K562 (cell line): ENCODE results near the gene ALDH16A1. TPM values are rescaled to one million over a fixed set of nuclear protein-coding genes. Genes with fewer than 3 reads are reported as not detected.

Experiments used
- ATAC-seq: fragments of 200-7000 bp; cut with Tn5 transposase; 3 replicates; pipeline ENCODE4 v1.9.1; 2020; ENCODE audit warnings: moderate library complexity
- BruUV-seq: library from RNA; stranded (reverse); fragments of 400-500 nt; replicated peaks from 2 replicates; lab custom pipeline; 2021; lab: Mats Ljungman, UMichigan
- CTCF ChIA-PET: fragments of 300-600 bp; formaldehyde crosslinking; extraction: SDS; loops from one replicate; lab custom pipeline; 2021; ENCODE audit warnings: low intra/inter-chr PET ratio; lab: Yijun Ruan, JAX
- POLR2A ChIA-PET: fragments of 300-600, 350-650 bp; sonication (Branson Sonifier 250); formaldehyde crosslinking; extraction: SDS; loops from one replicate; lab custom pipeline; 2021; ENCODE audit warnings: antibody characterized with exemption, inconsistent platforms; lab: Yijun Ruan, JAX
- DNase-seq, 4 experiments: peaks; one replicate each; pipeline versions ENCODE4 v3.0.0 to v3.0.0-alpha.2; 2011 to 2018; ENCODE audit warnings: low spot score in 3 of 4, mixed read lengths in 3 of 4; ENCODE audit errors: extremely low read depth in 1 of 4
- FAIRE-seq: peaks from 2 replicates; lab custom pipeline; 2011; peaks lifted over from hg19 to GRCh38; lab: Jason Lieb, UNC
- H2AFZ ChIP-seq: 2 replicates; pipeline ENCODE4 v1.6.0; 2011; ENCODE audit warnings: low read depth, low read length, control low read depth, inconsistent platforms
- H3K27ac ChIP-seq: fragments of 200-600 bp; 3 replicates; pipeline ENCODE4 v1.8.0; 2011; ENCODE audit warnings: low read depth, mild to moderate bottlenecking, control low read depth, inconsistent platforms, low read length, moderate library complexity, mixed read lengths; ENCODE audit errors: extremely low read depth
- H3K27me3 ChIP-seq, 2 experiments: fragments of 300-600 bp in 1 of 2; 2 replicates in 1 of 2; 3 replicates in 1 of 2; pipeline versions ENCODE4 v1.6.0 to v1.8.0; 2011; ENCODE audit warnings: inconsistent platforms in 2 of 2, low read length in 2 of 2, mild to moderate bottlenecking in 1 of 2, mixed read lengths in 1 of 2, moderate library complexity in 1 of 2; ENCODE audit not compliant: control insufficient read depth in 2 of 2, insufficient read depth in 2 of 2
- H3K36me3 ChIP-seq: fragments of 300-600 bp; 3 replicates; pipeline ENCODE4 v1.8.0; 2011; ENCODE audit warnings: mild to moderate bottlenecking, low read length, inconsistent platforms; ENCODE audit not compliant: control insufficient read depth, insufficient read depth
- H3K4me1 ChIP-seq, 2 experiments: fragments of 200-600 bp in 1 of 2; replicated peaks in 1 of 2; 2 replicates in 1 of 2; 3 replicates in 1 of 2; pipeline versions ENCODE4 v1.5.1 to v1.8.0; 2011; ENCODE audit warnings: inconsistent platforms in 2 of 2, low read length in 2 of 2, mild to moderate bottlenecking in 1 of 2, mixed read lengths in 1 of 2, moderate library complexity in 1 of 2; ENCODE audit not compliant: control insufficient read depth in 2 of 2, insufficient read depth in 2 of 2
- H3K4me2 ChIP-seq: 2 replicates; pipeline ENCODE4 v1.6.1; 2011; ENCODE audit warnings: low read length, control low read depth, inconsistent platforms, mixed read lengths; ENCODE audit not compliant: insufficient read depth
- H3K4me3 ChIP-seq: fragments of 200-600 bp; sonication (generic), shearing (Covaris generic); 2 replicates; pipeline ENCODE4 v1.5.1; 2016; ENCODE audit warnings: control low read depth, inconsistent platforms
- H3K79me2 ChIP-seq: fragments of 200-600 bp; 3 replicates; pipeline ENCODE4 v1.8.0; 2011; ENCODE audit warnings: low read length, inconsistent platforms; ENCODE audit not compliant: control insufficient read depth, insufficient read depth
- H3K9ac ChIP-seq, 2 experiments: 2 replicates each; pipeline versions ENCODE4 v1.6.0 to v1.6.1; 2011; ENCODE audit warnings: low read depth in 2 of 2, low read length in 2 of 2, control low read depth in 1 of 2, inconsistent platforms in 1 of 2, mild to moderate bottlenecking in 1 of 2, mixed read lengths in 1 of 2; ENCODE audit not compliant: insufficient read depth in 1 of 2
- H3K9me1 ChIP-seq: one replicate; pipeline ENCODE4 v1.6.0; 2011; ENCODE audit warnings: inconsistent platforms, mild to moderate bottlenecking, low read length, moderate library complexity; ENCODE audit not compliant: control insufficient read depth, insufficient read depth
- H3K9me3 ChIP-seq: replicated peaks from 2 replicates; pipeline ENCODE4 v1.5.1; 2011; ENCODE audit warnings: low read depth, low read length, inconsistent platforms; ENCODE audit not compliant: control insufficient read depth, insufficient read depth
- H4K20me1 ChIP-seq: replicated peaks from 2 replicates; pipeline ENCODE4 v1.6.1; 2011; ENCODE audit warnings: low read length, inconsistent platforms, mixed read lengths; ENCODE audit not compliant: control insufficient read depth, insufficient read depth
- EGR1 ChIP-seq: fragments of 450-650 bp; conservative IDR thresholded peaks from 2 replicates; pipeline ENCODE4 v1.6.1; 2017; ENCODE audit warnings: mild to moderate bottlenecking
- HNRNPL ChIP-seq: fragments of 200-400 bp; formaldehyde crosslinking; IDR thresholded peaks from 2 replicates; pipeline ENCODE4 v1.6.1; 2017; ENCODE audit warnings: low read depth, mild to moderate bottlenecking, low read length
- POLR2A ChIP-seq: fragments of 450-650 bp; conservative IDR thresholded peaks from 2 replicates; pipeline ENCODE4 v1.6.1; 2016
- POLR2AphosphoS2 ChIP-seq: IDR thresholded peaks from 2 replicates; pipeline ENCODE4 v1.6.1; 2012; ENCODE audit warnings: low read length, improper control_type of control experiment
- SMARCE1 ChIP-seq: fragments of 450-650 bp; IDR thresholded peaks from 2 replicates; pipeline ENCODE4 v1.7.1; 2016; ENCODE audit warnings: mild to moderate bottlenecking
- ZFP1 ChIP-seq: fragments of 450-650 bp; formaldehyde crosslinking; IDR thresholded peaks from 2 replicates; pipeline ENCODE4 v1.4.0; 2020; ENCODE audit warnings: mild to moderate bottlenecking, mixed read lengths
- ZNF445 ChIP-seq: fragments of 250-450 bp; sonication (Bioruptor Pico); IDR thresholded peaks from 2 replicates; pipeline ENCODE4 v1.4.0; 2020; ENCODE audit warnings: low read depth, mild to moderate bottlenecking, moderate library complexity
- ZNF511 ChIP-seq: sonication (generic); formaldehyde crosslinking; IDR thresholded peaks from 2 replicates; pipeline ENCODE4 v1.8.0; 2022; ENCODE audit warnings: mild to moderate bottlenecking, missing genetic modification reagents
- WGBS: fragments of 100-300 bp; shearing (Covaris generic); methylation state at CpG from one replicate; pipeline ENCODE4 v1.1.6; 2016; ENCODE audit warnings: low coverage, mixed read lengths; ENCODE audit not compliant: insufficient coverage; ENCODE audit errors: missing lambda C conversion rate; 5-methylcytosine and 5-hydroxymethylcytosine counted together
- in situ Hi-C: fragments of 300-500 bp; cut with MboI; formaldehyde crosslinking; loops from 4 replicates; pipeline ENCODE4 v1.15.0; 2018; ENCODE audit warnings: inconsistent platforms, mixed read lengths
- intact Hi-C: fragments of 100-400 bp; cut with micrococcal nuclease; formaldehyde crosslinking; loops from 2 replicates; pipeline ENCODE4 v1.14.2; 2022
- polyA plus RNA-seq, 8 experiments: library from polyadenylated mRNA; depleted of rRNA in 4 of 8; stranded (reverse) in 5 of 8; unstranded in 3 of 8; fragments of >200 nt; fragmentation: Nextera tagmentation in 2 of 8; fragmentation: Illumina TruSeq in 1 of 8; extraction: Ambion mirVana in 2 of 8; extraction: Trizol in 1 of 8; gene quantifications; 2 replicates each; pipeline versions ENCODE4 v1.2.1 to v1.2.3, GENCODE V29; 2011 to 2014; ENCODE audit warnings: inconsistent platforms in 1 of 8, missing spikeins in 1 of 8
- total RNA-seq, 7 experiments: library from RNA; depleted of rRNA in 6 of 7; stranded (reverse); fragments of >200 nt in 6 of 7; fragmentation: Illumina TruSeq in 2 of 7; extraction: Trizol in 2 of 7; gene quantifications; 2 replicates each; pipeline versions ENCODE4 v1.2.1 to v1.2.3, GENCODE V29; 2011 to 2021; ENCODE audit warnings: low replicate concordance in 1 of 7
- TF ChIP-seq, protein P1 (sequence below): fragments of 450-650 bp; formaldehyde crosslinking; IDR thresholded peaks from 2 replicates; pipeline ENCODE4 v1.4.0; 2022; ENCODE audit warnings: missing genetic modification characterization
- TF ChIP-seq, protein P2 (sequence below): sonication (generic); formaldehyde crosslinking; IDR thresholded peaks from 2 replicates; pipeline ENCODE4 v1.8.0; 2022; ENCODE audit warnings: missing genetic modification reagents, mild to moderate bottlenecking, moderate library complexity, borderline replicate concordance
- TF ChIP-seq, protein P3 (sequence below): sonication (generic); formaldehyde crosslinking; IDR thresholded peaks from 2 replicates; pipeline ENCODE4 v1.8.0; 2023; ENCODE audit warnings: mild to moderate bottlenecking, missing genetic modification reagents
- TF ChIP-seq, protein P4 (sequence below): fragments of 200-800 bp; sonication (Bioruptor generic); IDR thresholded peaks from 2 replicates; pipeline ENCODE4 v1.6.1; 2017; ENCODE audit warnings: missing genetic modification characterization, missing compliant biosample characterization

ALDH16A1 gene
- total and polyA plus RNA-seq, 9 of the 15 experiments (the other 6 are each of a cell fraction or from before 2014, with no cell fraction given) = 2.2 to 52.2 (median 7.6) TPM

- TF ChIP-seq, protein P1, sequence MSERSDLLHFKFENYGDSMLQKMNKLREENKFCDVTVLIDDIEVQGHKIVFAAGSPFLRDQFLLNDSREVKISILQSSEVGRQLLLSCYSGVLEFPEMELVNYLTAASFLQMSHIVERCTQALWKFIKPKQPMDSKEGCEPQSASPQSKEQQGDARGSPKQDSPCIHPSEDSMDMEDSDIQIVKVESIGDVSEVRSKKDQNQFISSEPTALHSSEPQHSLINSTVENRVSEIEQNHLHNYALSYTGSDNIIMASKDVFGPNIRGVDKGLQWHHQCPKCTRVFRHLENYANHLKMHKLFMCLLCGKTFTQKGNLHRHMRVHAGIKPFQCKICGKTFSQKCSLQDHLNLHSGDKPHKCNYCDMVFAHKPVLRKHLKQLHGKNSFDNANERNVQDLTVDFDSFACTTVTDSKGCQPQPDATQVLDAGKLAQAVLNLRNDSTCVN (CRISPR knock-in tag) = no peak
These were observed 37.4 kb downstream of the ALDH16A1 start (continued) for GRCh38 chr19:49490287-49491029.

- Histone ChIP-seq H3K4me2 (peak overlapping the region; percentile 95; the same call in 1 of the 2 replicates), H2AFZ (no peak overlapping the region), H3K79me2 (peaks cover 50% of the 10 kb centered on the region), H4K20me1 (peaks cover 30% of the 10 kb centered on the region), H3K9me3 (no peaks in the 10 kb centered on the region), H3K4me3 (peak overlapping the region; percentile 100; the same call in 1 of the 2 replicates), H3K4me1 (peaks cover 19 to 29% of the 10 kb centered on the region in 2 experiments; a peak in 3 of 5 replicates), H3K36me3 (peaks cover 53% of the 10 kb centered on the region), H3K27me3 (no peaks in the 10 kb centered on the region), H3K27ac (peak overlapping the region; percentile 99), H3K9me1 (peaks cover 3% of the 10 kb centered on the region), H3K9ac (peak overlapping the region; percentile 97 to 100; a peak in 3 of 4 replicates)
- in situ Hi-C loops (loop anchor here (10.0 kb wide), 1 partner anchor 384 kb away; the partner anchor contains the start of genes AKT1S1 and TBC1D17), intact Hi-C loops (no loop called here)
- 88% methylated on average over 13 of the region's 17 CpGs for WGBS
- ATAC-seq = no peak
- ChIA-PET CTCF (no interaction called here), POLR2A (interaction anchor here (0.6 to 1.4 kb wide), 3 partner anchors 43 to 881 kb away, joined by 3 to 4 read pairs (median 3); no protein-coding TSS in a partner anchor)
- peak in 1 of 4 experiments; percentile 15 for DNase-seq
- no TSS peak for BruUV-seq
- no peak for FAIRE-seq
- TF ChIP-seq SMARCE1 (no peak), ZFP1 (CRISPR knock-in tag) (no peak), ZNF511 (no peak; the same call in 1 of the 2 replicates), ZNF445 (no peak), EGR1 (no peak), POLR2A (peak; percentile 3; the same call in 1 of the 2 replicates), POLR2AphosphoS2 (0 out of 2 replicates have a peak, but pooled peaks have one; percentile 22), HNRNPL (0 out of 2 replicates have a peak, but pooled peaks have one; percentile 26)
- TF ChIP-seq, protein P2, sequence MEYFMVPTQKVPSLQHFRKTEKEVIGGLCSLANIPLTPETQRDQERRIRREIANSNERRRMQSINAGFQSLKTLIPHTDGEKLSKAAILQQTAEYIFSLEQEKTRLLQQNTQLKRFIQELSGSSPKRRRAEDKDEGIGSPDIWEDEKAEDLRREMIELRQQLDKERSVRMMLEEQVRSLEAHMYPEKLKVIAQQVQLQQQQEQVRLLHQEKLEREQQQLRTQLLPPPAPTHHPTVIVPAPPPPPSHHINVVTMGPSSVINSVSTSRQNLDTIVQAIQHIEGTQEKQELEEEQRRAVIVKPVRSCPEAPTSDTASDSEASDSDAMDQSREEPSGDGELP = peak; percentile 12; the same call in 1 of the 2 replicates
- TF ChIP-seq, protein P3, sequence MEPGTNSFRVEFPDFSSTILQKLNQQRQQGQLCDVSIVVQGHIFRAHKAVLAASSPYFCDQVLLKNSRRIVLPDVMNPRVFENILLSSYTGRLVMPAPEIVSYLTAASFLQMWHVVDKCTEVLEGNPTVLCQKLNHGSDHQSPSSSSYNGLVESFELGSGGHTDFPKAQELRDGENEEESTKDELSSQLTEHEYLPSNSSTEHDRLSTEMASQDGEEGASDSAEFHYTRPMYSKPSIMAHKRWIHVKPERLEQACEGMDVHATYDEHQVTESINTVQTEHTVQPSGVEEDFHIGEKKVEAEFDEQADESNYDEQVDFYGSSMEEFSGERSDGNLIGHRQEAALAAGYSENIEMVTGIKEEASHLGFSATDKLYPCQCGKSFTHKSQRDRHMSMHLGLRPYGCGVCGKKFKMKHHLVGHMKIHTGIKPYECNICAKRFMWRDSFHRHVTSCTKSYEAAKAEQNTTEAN (CRISPR knock-in tag) = no peak
- TF ChIP-seq, protein P4, sequence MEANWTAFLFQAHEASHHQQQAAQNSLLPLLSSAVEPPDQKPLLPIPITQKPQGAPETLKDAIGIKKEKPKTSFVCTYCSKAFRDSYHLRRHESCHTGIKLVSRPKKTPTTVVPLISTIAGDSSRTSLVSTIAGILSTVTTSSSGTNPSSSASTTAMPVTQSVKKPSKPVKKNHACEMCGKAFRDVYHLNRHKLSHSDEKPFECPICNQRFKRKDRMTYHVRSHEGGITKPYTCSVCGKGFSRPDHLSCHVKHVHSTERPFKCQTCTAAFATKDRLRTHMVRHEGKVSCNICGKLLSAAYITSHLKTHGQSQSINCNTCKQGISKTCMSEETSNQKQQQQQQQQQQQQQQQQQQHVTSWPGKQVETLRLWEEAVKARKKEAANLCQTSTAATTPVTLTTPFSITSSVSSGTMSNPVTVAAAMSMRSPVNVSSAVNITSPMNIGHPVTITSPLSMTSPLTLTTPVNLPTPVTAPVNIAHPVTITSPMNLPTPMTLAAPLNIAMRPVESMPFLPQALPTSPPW (CRISPR knock-in tag) = no peak
These were observed 38.2 kb downstream of the ALDH16A1 start for GRCh38 chr19:49491030-49491803.
